K562 (cell line): Measurements from ENCODE around the gene IL15RA. TPM values are rescaled to one million over a fixed set of nuclear protein-coding genes. Genes with fewer than 3 reads are reported as not detected.
A peak's percentile ranks its signal among the peaks of the same experiment; 100 is the strongest.
"Not testable (repeated sequence)": the region's sequence is repeated elsewhere in the genome, so short reads cannot be mapped to it uniquely, and the experiment has no call there.

ENCODE experiments used
- ATAC-seq: fragments of 200-7000 bp; cut with Tn5 transposase; 3 replicates; pipeline ENCODE4 v1.9.1; 2020; ENCODE audit warnings: moderate library complexity
- BruUV-seq: library from RNA; stranded (reverse); fragments of 400-500 nt; replicated peaks from 2 replicates; lab custom pipeline; 2021; lab: Mats Ljungman, UMichigan
- CTCF ChIA-PET: fragments of 300-600 bp; formaldehyde crosslinking; extraction: SDS; loops from one replicate; lab custom pipeline; 2021; ENCODE audit warnings: low intra/inter-chr PET ratio; lab: Yijun Ruan, JAX
- POLR2A ChIA-PET: fragments of 300-600, 350-650 bp; sonication (Branson Sonifier 250); formaldehyde crosslinking; extraction: SDS; loops from one replicate; lab custom pipeline; 2021; ENCODE audit warnings: antibody characterized with exemption, inconsistent platforms; lab: Yijun Ruan, JAX
- DNase-seq, 4 experiments: peaks; one replicate each; pipeline versions ENCODE4 v3.0.0 to v3.0.0-alpha.2; 2011 to 2018; ENCODE audit warnings: low spot score in 3 of 4, mixed read lengths in 3 of 4; ENCODE audit errors: extremely low read depth in 1 of 4
- FAIRE-seq: peaks from 2 replicates; lab custom pipeline; 2011; peaks lifted over from hg19 to GRCh38; lab: Jason Lieb, UNC
- H2AFZ ChIP-seq: 2 replicates; pipeline ENCODE4 v1.6.0; 2011; ENCODE audit warnings: low read depth, low read length, control low read depth, inconsistent platforms
- H3K27ac ChIP-seq: fragments of 200-600 bp; 3 replicates; pipeline ENCODE4 v1.8.0; 2011; ENCODE audit warnings: low read depth, mild to moderate bottlenecking, control low read depth, inconsistent platforms, low read length, moderate library complexity, mixed read lengths; ENCODE audit errors: extremely low read depth
- H3K27me3 ChIP-seq, 2 experiments: fragments of 300-600 bp in 1 of 2; 2 replicates in 1 of 2; 3 replicates in 1 of 2; pipeline versions ENCODE4 v1.6.0 to v1.8.0; 2011; ENCODE audit warnings: inconsistent platforms in 2 of 2, low read length in 2 of 2, mild to moderate bottlenecking in 1 of 2, mixed read lengths in 1 of 2, moderate library complexity in 1 of 2; ENCODE audit not compliant: control insufficient read depth in 2 of 2, insufficient read depth in 2 of 2
- H3K36me3 ChIP-seq: fragments of 300-600 bp; 3 replicates; pipeline ENCODE4 v1.8.0; 2011; ENCODE audit warnings: mild to moderate bottlenecking, low read length, inconsistent platforms; ENCODE audit not compliant: control insufficient read depth, insufficient read depth
- H3K4me1 ChIP-seq, 2 experiments: fragments of 200-600 bp in 1 of 2; replicated peaks in 1 of 2; 2 replicates in 1 of 2; 3 replicates in 1 of 2; pipeline versions ENCODE4 v1.5.1 to v1.8.0; 2011; ENCODE audit warnings: inconsistent platforms in 2 of 2, low read length in 2 of 2, mild to moderate bottlenecking in 1 of 2, mixed read lengths in 1 of 2, moderate library complexity in 1 of 2; ENCODE audit not compliant: control insufficient read depth in 2 of 2, insufficient read depth in 2 of 2
- H3K4me2 ChIP-seq: 2 replicates; pipeline ENCODE4 v1.6.1; 2011; ENCODE audit warnings: low read length, control low read depth, inconsistent platforms, mixed read lengths; ENCODE audit not compliant: insufficient read depth
- H3K4me3 ChIP-seq: fragments of 200-600 bp; sonication (generic), shearing (Covaris generic); 2 replicates; pipeline ENCODE4 v1.5.1; 2016; ENCODE audit warnings: control low read depth, inconsistent platforms
- H3K79me2 ChIP-seq: fragments of 200-600 bp; 3 replicates; pipeline ENCODE4 v1.8.0; 2011; ENCODE audit warnings: low read length, inconsistent platforms; ENCODE audit not compliant: control insufficient read depth, insufficient read depth
- H3K9ac ChIP-seq, 2 experiments: 2 replicates each; pipeline versions ENCODE4 v1.6.0 to v1.6.1; 2011; ENCODE audit warnings: low read depth in 2 of 2, low read length in 2 of 2, control low read depth in 1 of 2, inconsistent platforms in 1 of 2, mild to moderate bottlenecking in 1 of 2, mixed read lengths in 1 of 2; ENCODE audit not compliant: insufficient read depth in 1 of 2
- H3K9me1 ChIP-seq: one replicate; pipeline ENCODE4 v1.6.0; 2011; ENCODE audit warnings: inconsistent platforms, mild to moderate bottlenecking, low read length, moderate library complexity; ENCODE audit not compliant: control insufficient read depth, insufficient read depth
- H3K9me3 ChIP-seq: replicated peaks from 2 replicates; pipeline ENCODE4 v1.5.1; 2011; ENCODE audit warnings: low read depth, low read length, inconsistent platforms; ENCODE audit not compliant: control insufficient read depth, insufficient read depth
- H4K20me1 ChIP-seq: replicated peaks from 2 replicates; pipeline ENCODE4 v1.6.1; 2011; ENCODE audit warnings: low read length, inconsistent platforms, mixed read lengths; ENCODE audit not compliant: control insufficient read depth, insufficient read depth
- ZNF121 ChIP-seq: sonication (generic); formaldehyde crosslinking; conservative IDR thresholded peaks from 2 replicates; pipeline ENCODE4 v1.8.0; 2022; ENCODE audit warnings: missing genetic modification reagents
- ZNF24 ChIP-seq: fragments of 450-650 bp; IDR thresholded peaks from 2 replicates; pipeline ENCODE4 v1.6.1; 2016
- WGBS: fragments of 100-300 bp; shearing (Covaris generic); methylation state at CpG from one replicate; pipeline ENCODE4 v1.1.6; 2016; ENCODE audit warnings: low coverage, mixed read lengths; ENCODE audit not compliant: insufficient coverage; ENCODE audit errors: missing lambda C conversion rate; 5-methylcytosine and 5-hydroxymethylcytosine counted together
- in situ Hi-C: fragments of 300-500 bp; cut with MboI; formaldehyde crosslinking; loops from 4 replicates; pipeline ENCODE4 v1.15.0; 2018; ENCODE audit warnings: inconsistent platforms, mixed read lengths
- intact Hi-C: fragments of 100-400 bp; cut with micrococcal nuclease; formaldehyde crosslinking; loops from 2 replicates; pipeline ENCODE4 v1.14.2; 2022
- polyA plus RNA-seq, 8 experiments: library from polyadenylated mRNA; depleted of rRNA in 4 of 8; stranded (reverse) in 5 of 8; unstranded in 3 of 8; fragments of >200 nt; fragmentation: Nextera tagmentation in 2 of 8; fragmentation: Illumina TruSeq in 1 of 8; extraction: Ambion mirVana in 2 of 8; extraction: Trizol in 1 of 8; gene quantifications; 2 replicates each; pipeline versions ENCODE4 v1.2.1 to v1.2.3, GENCODE V29; 2011 to 2014; ENCODE audit warnings: inconsistent platforms in 1 of 8, missing spikeins in 1 of 8
- total RNA-seq, 7 experiments: library from RNA; depleted of rRNA in 6 of 7; stranded (reverse); fragments of >200 nt in 6 of 7; fragmentation: Illumina TruSeq in 2 of 7; extraction: Trizol in 2 of 7; gene quantifications; 2 replicates each; pipeline versions ENCODE4 v1.2.1 to v1.2.3, GENCODE V29; 2011 to 2021; ENCODE audit warnings: low replicate concordance in 1 of 7

The IL15RA gene
- total and polyA plus RNA-seq, 9 of the 15 experiments (the other 6 are each of a cell fraction or from before 2014, with no cell fraction given), result 1.2 to 11.7 (median 8.0) TPM

GRCh38 chr10:5963071-5963470 lies 14.3 kb downstream of the IL15RA start:
- no TSS peak for BruUV-seq
- ATAC-seq, result no peak
- no peak overlapping the region for H3K9ac ChIP-seq
- no peaks in the 10 kb centered on the region for H3K79me2 ChIP-seq
- H3K27ac ChIP-seq, result no peak overlapping the region
- no peaks in the 10 kb centered on the region for H4K20me1 ChIP-seq
- H3K27me3 ChIP-seq, result no peaks in the 10 kb centered on the region
- no peak overlapping the region for H2AFZ ChIP-seq
- DNase-seq, result no peak
- H3K4me1 ChIP-seq, result peaks cover 6 to 24% of the 10 kb centered on the region in 2 experiments; a peak in 4 of 5 replicates
- H3K9me1 ChIP-seq, result peaks cover 10% of the 10 kb centered on the region
- no peak overlapping the region for H3K4me2 ChIP-seq
- CTCF ChIA-PET, result no interaction called here
- WGBS, result 91% methylated on average over 5 of the region's 7 CpGs
- intact Hi-C loops (no loop called here), in situ Hi-C loops (no loop called here)
- POLR2A ChIA-PET, result interaction anchor here (0.5 to 0.7 kb wide), 2 partner anchors 10 to 150 kb away, joined by 3 read pairs; no protein-coding TSS in a partner anchor
- no peaks in the 10 kb centered on the region for H3K9me3 ChIP-seq
- H3K4me3 ChIP-seq, result no peak overlapping the region
- no peak for TF ChIP-seq ZNF24
- FAIRE-seq, result no peak
- H3K36me3 ChIP-seq, result peaks cover 22% of the 10 kb centered on the region; the same call in 2 of the 3 replicates

GRCh38 chr10:5962358-5962940 lies 14.9 kb downstream of the IL15RA start:
- Histone ChIP-seq H3K4me1 (peaks cover 6 to 24% of the 10 kb centered on the region in 2 experiments; a peak in 4 of 5 replicates), H3K36me3 (peaks cover 21% of the 10 kb centered on the region; the same call in 2 of the 3 replicates)
- POLR2A ChIA-PET, result interaction anchor here (1.2 kb wide), 1 partner anchor 19 kb away, joined by 3 read pairs; no protein-coding TSS in a partner anchor
- H3K9me3 ChIP-seq, H2AFZ ChIP-seq, H3K27ac ChIP-seq, BruUV-seq, CTCF ChIA-PET, H3K4me2 ChIP-seq, H3K9ac ChIP-seq, ATAC-seq, H3K4me3 ChIP-seq, intact Hi-C loops, H4K20me1 ChIP-seq, FAIRE-seq, H3K27me3 ChIP-seq, H3K9me1 ChIP-seq, DNase-seq, H3K79me2 ChIP-seq, in situ Hi-C loops: not testable (repeated sequence)
- peak; percentile 94 for TF ChIP-seq ZNF121 (CRISPR knock-in tag)
- WGBS, result 84% methylated on average over 8 of the region's 10 CpGs
